HEK293 (cell line): ENCODE results near the gene DDR1.

Source experiments
- SALL2 ChIP-seq: fragments of 450-650 bp; formaldehyde crosslinking; IDR thresholded peaks from 2 replicates; pipeline ENCODE4 v1.5.0; 2017; ENCODE audit warnings: missing biosample characterization, mild to moderate bottlenecking, missing genetic modification characterization, borderline replicate concordance
- YY1 ChIP-seq: fragments of 450-650 bp; formaldehyde crosslinking; IDR thresholded peaks from 2 replicates; pipeline ENCODE4 v1.5.1; 2018; ENCODE audit warnings: missing biosample characterization, missing genetic modification characterization
- ZNF610 ChIP-seq: fragments of 450-650 bp; formaldehyde crosslinking; IDR thresholded peaks from 2 replicates; pipeline ENCODE4 v1.5.1; 2016; ENCODE audit warnings: missing biosample characterization, missing genetic modification characterization, borderline replicate concordance
- ZNF768 ChIP-seq: fragments of 450-650 bp; formaldehyde crosslinking; IDR thresholded peaks from 2 replicates; pipeline ENCODE4 v1.5.1; 2018; ENCODE audit warnings: missing biosample characterization, mild to moderate bottlenecking, missing genetic modification characterization
- TF ChIP-seq, protein P1 (sequence below): fragments of 450-650 bp; IDR thresholded peaks from 2 replicates; pipeline ENCODE4 v1.5.1; 2018; ENCODE audit warnings: missing biosample characterization, missing genetic modification characterization
- TF ChIP-seq, protein P2 (sequence below): fragments of 450-650 bp; formaldehyde crosslinking; IDR thresholded peaks from 2 replicates; pipeline ENCODE4 v1.5.1; 2017; ENCODE audit warnings: missing biosample characterization, missing genetic modification characterization
- TF ChIP-seq, protein P3 (sequence below): fragments of 450-650 bp; formaldehyde crosslinking; IDR thresholded peaks from 2 replicates; pipeline ENCODE4 v1.5.1; 2016; ENCODE audit warnings: missing biosample characterization, missing genetic modification characterization

DNA sequence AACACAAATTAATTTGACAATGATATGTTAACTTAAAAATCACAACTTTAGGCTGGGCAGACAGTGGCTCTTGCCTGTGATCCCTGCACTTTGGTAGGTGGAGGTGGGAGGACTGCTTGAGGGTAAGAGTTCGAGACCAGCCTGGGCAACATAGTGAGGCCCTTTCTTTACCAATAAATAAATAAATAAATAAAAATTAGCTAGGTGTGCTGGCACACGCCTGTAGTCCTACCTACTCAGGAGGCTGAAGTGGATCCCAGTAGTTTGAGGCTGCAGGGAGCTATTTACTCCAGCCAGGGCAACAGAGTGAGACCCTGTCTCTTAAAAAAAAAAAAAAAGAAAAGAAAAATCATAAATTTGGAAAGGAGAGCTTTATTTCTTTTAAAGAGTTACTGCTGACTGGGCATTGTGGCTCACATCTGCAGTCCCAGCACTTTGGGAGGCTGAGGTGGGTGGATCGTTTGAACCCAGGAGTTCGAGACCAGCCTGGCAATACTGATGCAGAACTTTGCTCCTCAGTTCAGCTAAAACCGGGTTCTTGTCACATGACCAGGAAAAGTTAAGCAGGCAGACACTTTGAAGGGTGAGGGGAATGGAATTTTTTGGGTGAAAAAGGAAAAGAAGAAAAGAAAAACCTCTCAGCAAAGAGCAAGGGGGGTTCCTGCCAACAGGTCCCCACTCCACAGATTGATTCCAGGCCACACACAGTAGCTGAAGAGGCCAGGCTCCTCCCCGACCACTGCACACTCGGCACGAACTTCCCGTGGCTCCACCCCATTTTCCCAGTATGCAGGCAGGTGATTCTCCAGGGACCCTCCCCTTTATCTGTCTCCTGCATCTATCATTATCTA, 44.0 kb upstream of the DDR1 start:
- TF ChIP-seq ZNF768 (tag by site-specific recombination) (no peak), ZNF610 (tag by site-specific recombination) (no peak), SALL2 (tag by site-specific recombination) (no peak), YY1 (tag by site-specific recombination) (no peak)
- TF ChIP-seq, protein P1, sequence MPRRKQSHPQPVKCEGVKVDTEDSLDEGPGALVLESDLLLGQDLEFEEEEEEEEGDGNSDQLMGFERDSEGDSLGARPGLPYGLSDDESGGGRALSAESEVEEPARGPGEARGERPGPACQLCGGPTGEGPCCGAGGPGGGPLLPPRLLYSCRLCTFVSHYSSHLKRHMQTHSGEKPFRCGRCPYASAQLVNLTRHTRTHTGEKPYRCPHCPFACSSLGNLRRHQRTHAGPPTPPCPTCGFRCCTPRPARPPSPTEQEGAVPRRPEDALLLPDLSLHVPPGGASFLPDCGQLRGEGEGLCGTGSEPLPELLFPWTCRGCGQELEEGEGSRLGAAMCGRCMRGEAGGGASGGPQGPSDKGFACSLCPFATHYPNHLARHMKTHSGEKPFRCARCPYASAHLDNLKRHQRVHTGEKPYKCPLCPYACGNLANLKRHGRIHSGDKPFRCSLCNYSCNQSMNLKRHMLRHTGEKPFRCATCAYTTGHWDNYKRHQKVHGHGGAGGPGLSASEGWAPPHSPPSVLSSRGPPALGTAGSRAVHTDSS (tag by site-specific recombination): no peak
- TF ChIP-seq, protein P2, sequence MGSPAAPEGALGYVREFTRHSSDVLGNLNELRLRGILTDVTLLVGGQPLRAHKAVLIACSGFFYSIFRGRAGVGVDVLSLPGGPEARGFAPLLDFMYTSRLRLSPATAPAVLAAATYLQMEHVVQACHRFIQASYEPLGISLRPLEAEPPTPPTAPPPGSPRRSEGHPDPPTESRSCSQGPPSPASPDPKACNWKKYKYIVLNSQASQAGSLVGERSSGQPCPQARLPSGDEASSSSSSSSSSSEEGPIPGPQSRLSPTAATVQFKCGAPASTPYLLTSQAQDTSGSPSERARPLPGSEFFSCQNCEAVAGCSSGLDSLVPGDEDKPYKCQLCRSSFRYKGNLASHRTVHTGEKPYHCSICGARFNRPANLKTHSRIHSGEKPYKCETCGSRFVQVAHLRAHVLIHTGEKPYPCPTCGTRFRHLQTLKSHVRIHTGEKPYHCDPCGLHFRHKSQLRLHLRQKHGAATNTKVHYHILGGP (tag by site-specific recombination): no peak
- TF ChIP-seq, protein P3, sequence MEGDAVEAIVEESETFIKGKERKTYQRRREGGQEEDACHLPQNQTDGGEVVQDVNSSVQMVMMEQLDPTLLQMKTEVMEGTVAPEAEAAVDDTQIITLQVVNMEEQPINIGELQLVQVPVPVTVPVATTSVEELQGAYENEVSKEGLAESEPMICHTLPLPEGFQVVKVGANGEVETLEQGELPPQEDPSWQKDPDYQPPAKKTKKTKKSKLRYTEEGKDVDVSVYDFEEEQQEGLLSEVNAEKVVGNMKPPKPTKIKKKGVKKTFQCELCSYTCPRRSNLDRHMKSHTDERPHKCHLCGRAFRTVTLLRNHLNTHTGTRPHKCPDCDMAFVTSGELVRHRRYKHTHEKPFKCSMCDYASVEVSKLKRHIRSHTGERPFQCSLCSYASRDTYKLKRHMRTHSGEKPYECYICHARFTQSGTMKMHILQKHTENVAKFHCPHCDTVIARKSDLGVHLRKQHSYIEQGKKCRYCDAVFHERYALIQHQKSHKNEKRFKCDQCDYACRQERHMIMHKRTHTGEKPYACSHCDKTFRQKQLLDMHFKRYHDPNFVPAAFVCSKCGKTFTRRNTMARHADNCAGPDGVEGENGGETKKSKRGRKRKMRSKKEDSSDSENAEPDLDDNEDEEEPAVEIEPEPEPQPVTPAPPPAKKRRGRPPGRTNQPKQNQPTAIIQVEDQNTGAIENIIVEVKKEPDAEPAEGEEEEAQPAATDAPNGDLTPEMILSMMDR (tag by site-specific recombination): no peak
